Spleen (tissue), 11 donors: Measurements from ENCODE around the gene RPS23. TPM values are rescaled to one million over a fixed set of nuclear protein-coding genes. Genes with fewer than 3 reads are reported as not detected.
A peak's percentile ranks its signal among the peaks of the same experiment; 100 is the strongest.

Source experiments
- DNase-seq: peaks from one replicate; pipeline ENCODE4 v3.0.0-alpha.2; 2020
- H3K27ac ChIP-seq, 8 donors: fragments of 200-600 bp; sonication (generic) in 7 of 8; 1 replicate in 4 of 8; 2 replicates in 4 of 8; pipeline versions ENCODE4 v1.5.0 to v1.8.0; 2016 to 2021; ENCODE audit warnings: inconsistent platforms in 4 of 8, mild to moderate bottlenecking in 4 of 8, moderate library complexity in 1 of 8
- H3K27me3 ChIP-seq, 7 donors: fragments of 200-600 bp; sonication (generic) in 6 of 7; replicated peaks in 1 of 7; 1 replicate in 4 of 7; 2 replicates in 3 of 7; pipeline versions ENCODE4 v1.5.0 to v1.8.0; 2016 to 2021; ENCODE audit warnings: inconsistent platforms in 3 of 7, mild to moderate bottlenecking in 1 of 7
- H3K36me3 ChIP-seq, 6 donors: fragments of 200-600 bp; sonication (generic) in 5 of 6; 1 replicate in 4 of 6; 2 replicates in 2 of 6; pipeline versions ENCODE4 v1.5.0 to v1.8.0; 2016 to 2021; ENCODE audit warnings: inconsistent platforms in 2 of 6
- H3K4me1 ChIP-seq, 6 donors: fragments of 200-600 bp; sonication (generic) in 5 of 6; 1 replicate in 3 of 6; 2 replicates in 3 of 6; pipeline versions ENCODE4 v1.5.0 to v1.8.0; 2016 to 2021; ENCODE audit warnings: inconsistent platforms in 3 of 6
- H3K4me3 ChIP-seq, 8 donors: fragments of 200-600 bp; sonication (generic) in 7 of 8; 1 replicate in 4 of 8; 2 replicates in 4 of 8; pipeline versions ENCODE4 v1.5.0 to v1.8.0; 2016 to 2021; ENCODE audit warnings: inconsistent platforms in 4 of 8, mild to moderate bottlenecking in 4 of 8, moderate library complexity in 2 of 8
- H3K9me3 ChIP-seq, 8 donors: fragments of 200-600 bp; sonication (generic) in 7 of 8; 1 replicate in 4 of 8; 2 replicates in 4 of 8; pipeline versions ENCODE4 v1.5.0 to v1.8.0; 2016 to 2021; ENCODE audit warnings: inconsistent platforms in 4 of 8
- CTCF ChIP-seq, 11 experiments: fragments of 200-600 bp in 7 of 11; fragments of 450-650 bp in 4 of 11; sonication (generic) in 4 of 11; IDR thresholded peaks in 8 of 11; conservative IDR thresholded peaks in 3 of 11; 1 replicate in 7 of 11; 2 replicates in 4 of 11; pipeline versions ENCODE4 v1.4.0 to v1.8.0; 2016 to 2021; ENCODE audit warnings: antibody characterized with exemption in 11 of 11, inconsistent platforms in 4 of 11, mild to moderate bottlenecking in 1 of 11
- POLR2A ChIP-seq, 3 donors: fragments of 450-650 bp; IDR thresholded peaks; one replicate each; pipeline ENCODE4 v1.5.1; 2017; ENCODE audit warnings: antibody characterized with exemption in 3 of 3, mild to moderate bottlenecking in 1 of 3
- POLR2AphosphoS5 ChIP-seq, 3 donors: sonication (generic); formaldehyde crosslinking; IDR thresholded peaks; one replicate each; pipeline ENCODE4 v1.5.1; 2017; ENCODE audit warnings: antibody characterized with exemption in 3 of 3
- WGBS, 5 donors: extraction: QIAGEN DNeasy Blood & Tissue Kit in 3 of 5; methylation state at CpG; one replicate each; pipeline versions ENCODE4 v1.1.5 to v1.1.7; 2013 to 2018; 5-methylcytosine and 5-hydroxymethylcytosine counted together
- intact Hi-C: fragments of 100-400 bp; cut with DNase I; formaldehyde crosslinking; loops from one replicate; pipeline ENCODE4 v1.15.0; 2023; ENCODE audit warnings: low total_unique reads
- polyA plus RNA-seq, 3 donors: library from polyadenylated mRNA; stranded (reverse); fragments of 200-250 nt; gene quantifications; one replicate each; pipeline ENCODE4 v1.2.1, GENCODE V29; 2013
- small RNA-seq, 4 donors: library from RNA; depleted of rRNA; stranded (forward); fragments of <200 nt; gene quantifications; one replicate each; pipeline ENCODE3, GENCODE V24; 2016
- total RNA-seq, 7 donors: library from RNA; depleted of rRNA in 3 of 7; stranded (reverse); fragments of >200 nt in 3 of 7; fragmentation: NEBNext Ultra II Directional in 4 of 7; extraction: Animal tissue kit (Norgen Biotek cat#: 25700) in 4 of 7; gene quantifications; one replicate each; pipeline versions ENCODE4 v1.1.0 to v1.2.1, GENCODE V29; 2016 to 2021
- donor health status: healthy with polysubstance abuse.
- donor health status: DM: no; HTN: no; CAD: no; lungs with moderate emphysema.
- donor health status: DM: no; HTN: no; CAD: no.
- donor health status: Bipolar disorder and iron deficiency.
- donor health status: healthy.
- donor health status: DM: no; HTN: no; CAD: no.
- donor health status: DM: yes; HTN: yes; CAD: no.

Gene RPS23
- total and polyA plus RNA-seq, 10 donors, result 1,734 to 8,847 (median 2,843) TPM

DNA sequence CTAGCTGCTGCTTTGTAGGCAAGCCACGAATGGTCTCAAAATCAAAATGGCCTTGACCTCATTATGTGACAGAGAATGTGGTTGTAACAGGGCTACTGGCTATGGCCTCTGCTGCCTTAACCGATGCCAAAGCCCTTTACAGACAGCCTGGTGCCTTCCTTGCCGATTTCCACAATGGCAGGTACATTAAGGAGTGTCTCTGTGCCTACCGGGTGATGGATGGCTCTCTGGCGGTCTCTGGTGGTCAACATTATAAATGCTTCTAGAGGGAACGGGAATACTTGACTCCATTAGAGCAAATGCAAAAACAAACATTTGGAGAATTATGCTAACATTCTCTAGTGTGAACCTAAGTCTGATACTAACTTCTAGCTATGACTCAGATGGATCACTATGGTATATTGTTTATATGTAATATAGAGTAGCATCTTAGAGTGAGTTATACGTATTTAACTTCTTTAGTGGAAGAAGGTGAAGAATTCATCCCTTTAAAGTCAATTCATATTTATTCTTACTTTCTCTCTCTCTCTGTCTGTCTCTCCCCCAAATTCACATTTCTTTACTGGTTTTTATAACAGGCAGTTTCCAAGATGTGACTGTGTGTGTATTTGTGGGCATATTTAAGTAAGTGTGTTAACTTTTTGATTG lies 52.5 kb downstream of the RPS23 start:
- no peak for TF ChIP-seq POLR2AphosphoS5 (IDR thresholded peaks at IDR 0.05)
- TF ChIP-seq CTCF (IDR thresholded peaks at IDR 0.05 in 8 of 11, conservative IDR thresholded peaks at IDR 0.05 in 3 of 11), result peak; percentile 49 to 85 (median 72)
- no peak for TF ChIP-seq POLR2A (IDR thresholded peaks at IDR 0.05)
- H3K4me1 ChIP-seq, result peaks cover 0 to 9% (median 0%) of the 10 kb centered on the region in 6 donors
- 25 to 35% (median 33%) methylated on average over 7 of the region's 7 CpGs for WGBS, 5 donors
- H3K36me3 ChIP-seq, result no peaks in the 10 kb centered on the region
- DNase-seq, result peak; percentile 70
- no peak overlapping the region for H3K4me3 ChIP-seq
- intact Hi-C loops, result no loop called here
- no peaks in the 10 kb centered on the region for H3K27me3 ChIP-seq
- H3K9me3 ChIP-seq, result no peaks in the 10 kb centered on the region
- no peak overlapping the region for H3K27ac ChIP-seq

Small RNAs within 50 kb of the gene (small RNA-seq; reads per million reads assigned to genes)
- gene AC010598.1, result 0 reads per million in 4 donors
